H9 (cell line): ENCODE data around the gene TPGS1. TPM values are rescaled to one million over a fixed set of nuclear protein-coding genes. Genes with fewer than 3 reads are reported as not detected.

Experiments
- DNase-seq: peaks from one replicate; pipeline ENCODE4 v3.0.0-alpha.2; 2017
- H2AFZ ChIP-seq: one replicate; pipeline ENCODE4 v1.6.1; 2013; ENCODE audit warnings: mild to moderate bottlenecking, low read length, control low read depth, moderate library complexity
- H2AK5ac ChIP-seq: 2 replicates; pipeline ENCODE4 v1.6.1; 2013; ENCODE audit warnings: low read length, control low read depth, mixed read lengths; ENCODE audit not compliant: insufficient read length
- H2BK120ac ChIP-seq: one replicate; pipeline ENCODE4 v1.6.1; 2013; ENCODE audit warnings: low read depth, mild to moderate bottlenecking, low read length, control low read depth, inconsistent platforms; ENCODE audit not compliant: poor library complexity, severe bottlenecking
- H2BK12ac ChIP-seq: 2 replicates; pipeline ENCODE4 v1.6.1; 2013; ENCODE audit warnings: low read length, control low read depth, mixed read lengths, low read depth; ENCODE audit not compliant: insufficient read length
- H2BK15ac ChIP-seq: 2 replicates; pipeline ENCODE4 v1.6.1; 2013; ENCODE audit warnings: low read depth, low read length, control low read depth
- H2BK20ac ChIP-seq: one replicate; pipeline ENCODE4 v1.6.1; 2013; ENCODE audit warnings: low read depth, mild to moderate bottlenecking, low read length, control low read depth, inconsistent platforms; ENCODE audit not compliant: poor library complexity, severe bottlenecking
- H2BK5ac ChIP-seq: 2 replicates; pipeline ENCODE4 v1.6.1; 2013; ENCODE audit warnings: low read length, control low read depth, mixed read lengths; ENCODE audit not compliant: insufficient read length
- H3K14ac ChIP-seq: 2 replicates; pipeline ENCODE4 v1.6.1; 2013; ENCODE audit warnings: low read length, control low read depth; ENCODE audit not compliant: insufficient read depth
- H3K18ac ChIP-seq: 2 replicates; pipeline ENCODE4 v1.6.1; 2013; ENCODE audit warnings: low read depth, mild to moderate bottlenecking, mixed read lengths, low read length, control low read depth; ENCODE audit not compliant: insufficient read length
- H3K23ac ChIP-seq: 2 replicates; pipeline ENCODE4 v1.6.1; 2013; ENCODE audit warnings: low read length, control low read depth, mixed read lengths, low read depth; ENCODE audit not compliant: insufficient read length
- H3K23me2 ChIP-seq: 2 replicates; pipeline ENCODE4 v1.6.1; 2013; ENCODE audit warnings: low read depth, mild to moderate bottlenecking, mixed read lengths, low read length, control low read depth; ENCODE audit not compliant: insufficient read length, poor library complexity, severe bottlenecking
- H3K27ac ChIP-seq: 2 replicates; pipeline ENCODE4 v1.5.1; 2013; ENCODE audit warnings: low read length, control low read depth, mixed read lengths, low read depth; ENCODE audit not compliant: insufficient read length
- H3K27me3 ChIP-seq: 2 replicates; pipeline ENCODE4 v1.6.1; 2013; ENCODE audit warnings: low read length, control low read depth, inconsistent platforms; ENCODE audit not compliant: insufficient read depth
- H3K4ac ChIP-seq: 2 replicates; pipeline ENCODE4 v1.6.1; 2013; ENCODE audit warnings: low read depth, mild to moderate bottlenecking, control low read depth, inconsistent platforms, low read length, moderate library complexity
- H3K4me1 ChIP-seq: 2 replicates; pipeline ENCODE4 v1.6.1; 2013; ENCODE audit warnings: low read length, control low read depth, inconsistent platforms; ENCODE audit not compliant: insufficient read depth
- H3K4me2 ChIP-seq: 2 replicates; pipeline ENCODE4 v1.6.1; 2013; ENCODE audit warnings: low read length, control low read depth, mixed read lengths; ENCODE audit not compliant: insufficient read length, insufficient read depth
- H3K56ac ChIP-seq: 2 replicates; pipeline ENCODE4 v1.6.1; 2013; ENCODE audit warnings: low read depth, mild to moderate bottlenecking, mixed read lengths, low read length, control low read depth; ENCODE audit not compliant: insufficient read length
- H3K79me1 ChIP-seq: 2 replicates; pipeline ENCODE4 v1.6.1; 2013; ENCODE audit warnings: low read depth, mild to moderate bottlenecking, moderate library complexity, low read length, control low read depth, inconsistent platforms; ENCODE audit not compliant: insufficient read depth, poor library complexity, severe bottlenecking
- H3K79me2 ChIP-seq: 2 replicates; pipeline ENCODE4 v1.6.1; 2013; ENCODE audit warnings: low read length, control low read depth, inconsistent platforms; ENCODE audit not compliant: insufficient read depth
- H3K9ac ChIP-seq: 2 replicates; pipeline ENCODE4 v1.6.1; 2013; ENCODE audit warnings: low read length, control low read depth, mixed read lengths; ENCODE audit not compliant: insufficient read length; ENCODE audit errors: extremely low read depth
- H3K9me3 ChIP-seq: one replicate; pipeline ENCODE4 v1.6.1; 2013; ENCODE audit warnings: low read depth, low read length, inconsistent platforms; ENCODE audit not compliant: control insufficient read depth
- H3T11ph ChIP-seq: one replicate; pipeline ENCODE4 v1.6.1; 2013; ENCODE audit warnings: mild to moderate bottlenecking, low read length, control low read depth, inconsistent platforms
- H4K20me1 ChIP-seq: one replicate; pipeline ENCODE4 v1.6.1; 2013; ENCODE audit not compliant: control insufficient read depth, insufficient read length, insufficient read depth
- H4K5ac ChIP-seq: 2 replicates; pipeline ENCODE4 v1.6.1; 2013; ENCODE audit warnings: low read depth, mild to moderate bottlenecking, mixed read lengths, low read length, control low read depth; ENCODE audit not compliant: insufficient read length
- H4K8ac ChIP-seq: replicated peaks from 2 replicates; pipeline ENCODE4 v1.6.1; 2013; ENCODE audit warnings: low read length, control low read depth, mixed read lengths, low read depth; ENCODE audit not compliant: insufficient read length
- H4K91ac ChIP-seq: 2 replicates; pipeline ENCODE4 v1.6.1; 2013; ENCODE audit warnings: low read depth, mild to moderate bottlenecking, moderate library complexity, mixed read lengths, low read length, control low read depth; ENCODE audit not compliant: insufficient read length
- H3K27ac Mint-ChIP-seq, 3 experiments: 2 replicates in 2 of 3; 3 replicates in 1 of 3; pipeline ENCODE4 v1.8.0; 2020 to 2021; ENCODE audit warnings: mixed read lengths in 3 of 3, mild to moderate bottlenecking in 1 of 3, moderate library complexity in 1 of 3
- H3K27me3 Mint-ChIP-seq: 2 replicates; pipeline ENCODE4 v1.8.0; 2021; ENCODE audit warnings: low read depth, mild to moderate bottlenecking, moderate library complexity, mixed read lengths
- H3K36me3 Mint-ChIP-seq, 3 experiments: 2 replicates in 2 of 3; 3 replicates in 1 of 3; pipeline ENCODE4 v1.8.0; 2020 to 2021; ENCODE audit warnings: low read depth in 3 of 3, mixed read lengths in 3 of 3; ENCODE audit not compliant: insufficient read depth in 1 of 3
- H3K4me1 Mint-ChIP-seq, 2 experiments: 2 replicates each; pipeline ENCODE4 v1.8.0; 2020; ENCODE audit warnings: mixed read lengths in 2 of 2
- H3K4me3 Mint-ChIP-seq, 2 experiments: 2 replicates in 1 of 2; 3 replicates in 1 of 2; pipeline ENCODE4 v1.8.0; 2020 to 2021; ENCODE audit warnings: mild to moderate bottlenecking in 2 of 2, mixed read lengths in 2 of 2, moderate library complexity in 1 of 2
- H3K9me3 Mint-ChIP-seq, 2 experiments: 2 replicates in 1 of 2; 3 replicates in 1 of 2; pipeline ENCODE4 v1.8.0; 2020; ENCODE audit warnings: mild to moderate bottlenecking in 2 of 2, mixed read lengths in 2 of 2, moderate library complexity in 1 of 2
- WGBS: extraction: QIAGEN DNeasy Blood & Tissue Kit; methylation state at CpG from one replicate; pipeline ENCODE4 v1.1.7; 2013; ENCODE audit warnings: missing lambda C conversion rate, low lambda C conversion rate, mixed read lengths; ENCODE audit not compliant: insufficient read length; ENCODE audit errors: extremely low coverage; 5-methylcytosine and 5-hydroxymethylcytosine counted together
- total RNA-seq: library from RNA; stranded (reverse); gene quantifications from 2 replicates; pipeline ENCODE4 v1.2.1, GENCODE V29; 2021
- TF ChIP-seq, protein P1 (sequence below): fragments of 200-600 bp; sonication (generic); conservative IDR thresholded peaks from 3 replicates; pipeline ENCODE4 v1.8.0; 2021; ENCODE audit warnings: antibody characterized with exemption, mild to moderate bottlenecking

TPGS1 gene
- total RNA-seq, 1 experiment from 2014 or later, result 7.4 TPM

DNA sequence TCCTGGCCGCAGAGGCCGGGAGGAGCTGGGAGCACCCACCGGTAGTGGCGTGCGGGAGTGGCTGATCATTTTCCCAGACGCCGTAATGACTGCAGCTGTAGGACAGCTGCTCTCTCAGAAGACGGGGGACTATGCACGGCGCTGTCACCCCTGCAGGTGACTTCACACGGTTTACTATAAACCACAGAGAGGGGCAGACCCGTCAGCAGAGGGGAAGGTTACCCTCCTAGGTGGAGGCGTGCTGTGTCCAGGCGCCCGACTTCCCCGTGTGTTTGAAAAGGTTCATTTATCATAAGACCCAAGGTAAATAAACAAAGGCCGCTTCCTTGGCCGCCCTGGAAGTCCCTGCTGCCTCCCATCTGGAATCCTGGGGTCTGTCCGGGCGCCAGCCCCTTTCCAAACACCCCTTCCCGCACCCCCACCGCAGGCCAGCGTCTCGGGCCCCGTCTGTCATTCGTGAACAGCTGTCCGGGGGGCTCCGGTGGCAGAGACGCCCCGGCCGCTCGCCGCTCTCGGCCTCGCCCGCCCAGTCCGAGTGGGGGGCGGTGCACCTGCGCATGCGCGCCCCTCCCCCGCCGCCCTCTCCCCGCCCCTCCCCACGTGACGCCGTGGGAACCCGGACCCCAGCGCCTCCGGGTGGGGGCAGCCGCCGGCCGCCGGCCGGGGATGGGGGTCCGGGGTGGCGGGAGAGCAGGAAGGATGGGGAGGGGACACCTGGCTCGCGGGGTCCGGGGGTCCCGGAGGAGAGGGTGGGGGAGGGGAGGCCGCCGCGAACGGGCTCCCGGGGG, 47.4 kb upstream of the TPGS1 start:
- Mint-ChIP-seq H3K9me3 (no peaks in the 10 kb centered on the region; a peak in 2 of 5 replicates), H3K36me3 (peaks cover 0 to 2% (median 0%) of the 10 kb centered on the region in 3 experiments; a peak in 1 of 7 replicates), H3K27ac (0 out of 7 replicates have a peak overlapping the region, but pooled peaks of 1 of the 3 experiments have one; percentile 40), H3K4me1 (peaks cover 4 to 7% of the 10 kb centered on the region in 2 experiments; a peak in 3 of 4 replicates), H3K4me3 (peak overlapping the region; percentile 71 to 84), H3K27me3 (peaks cover 38% of the 10 kb centered on the region)
- Histone ChIP-seq H3K23me2 (peaks cover 10% of the 10 kb centered on the region), H3K79me2 (no peaks in the 10 kb centered on the region), H3K56ac (no peak overlapping the region), H2BK12ac (no peak overlapping the region), H3K4me2 (peak overlapping the region; percentile 63), H3K23ac (no peak overlapping the region), H2BK5ac (no peak overlapping the region), H4K91ac (no peak overlapping the region), H2BK20ac (no peak overlapping the region), H2BK15ac (no peak overlapping the region), H2AK5ac (no peak overlapping the region), H3K4ac (no peak overlapping the region), H3K79me1 (no peaks in the 10 kb centered on the region), H4K20me1 (no peaks in the 10 kb centered on the region), H4K8ac (no peak overlapping the region), H2AFZ (no peak overlapping the region), H3K27me3 (no peaks in the 10 kb centered on the region; the same call in 1 of the 2 replicates), H3K9me3 (no peaks in the 10 kb centered on the region), H3K4me1 (no peaks in the 10 kb centered on the region), H3T11ph (no peak overlapping the region), H3K14ac (no peak overlapping the region), H3K27ac (no peak overlapping the region), H3K18ac (no peak overlapping the region), H3K9ac (no peak overlapping the region), H4K5ac (no peak overlapping the region), H2BK120ac (no peak overlapping the region)
- WGBS, result no CpG with 5 or more reads among the region's 66 CpGs
- DNase-seq, result peak; percentile 61
- TF ChIP-seq, protein P1, sequence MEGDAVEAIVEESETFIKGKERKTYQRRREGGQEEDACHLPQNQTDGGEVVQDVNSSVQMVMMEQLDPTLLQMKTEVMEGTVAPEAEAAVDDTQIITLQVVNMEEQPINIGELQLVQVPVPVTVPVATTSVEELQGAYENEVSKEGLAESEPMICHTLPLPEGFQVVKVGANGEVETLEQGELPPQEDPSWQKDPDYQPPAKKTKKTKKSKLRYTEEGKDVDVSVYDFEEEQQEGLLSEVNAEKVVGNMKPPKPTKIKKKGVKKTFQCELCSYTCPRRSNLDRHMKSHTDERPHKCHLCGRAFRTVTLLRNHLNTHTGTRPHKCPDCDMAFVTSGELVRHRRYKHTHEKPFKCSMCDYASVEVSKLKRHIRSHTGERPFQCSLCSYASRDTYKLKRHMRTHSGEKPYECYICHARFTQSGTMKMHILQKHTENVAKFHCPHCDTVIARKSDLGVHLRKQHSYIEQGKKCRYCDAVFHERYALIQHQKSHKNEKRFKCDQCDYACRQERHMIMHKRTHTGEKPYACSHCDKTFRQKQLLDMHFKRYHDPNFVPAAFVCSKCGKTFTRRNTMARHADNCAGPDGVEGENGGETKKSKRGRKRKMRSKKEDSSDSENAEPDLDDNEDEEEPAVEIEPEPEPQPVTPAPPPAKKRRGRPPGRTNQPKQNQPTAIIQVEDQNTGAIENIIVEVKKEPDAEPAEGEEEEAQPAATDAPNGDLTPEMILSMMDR, result no peak
